GM21717 (cell line): Measurements from ENCODE around the gene LTK.

Source experiments
- ATAC-seq: cut with Tn5 transposase; IDR thresholded peaks from one replicate; pipeline ENCODE4 v1.9.1; 2021; ENCODE audit warnings: mild to moderate bottlenecking, moderate library complexity; ENCODE audit not compliant: unreplicated experiment

LTK gene

DNA sequence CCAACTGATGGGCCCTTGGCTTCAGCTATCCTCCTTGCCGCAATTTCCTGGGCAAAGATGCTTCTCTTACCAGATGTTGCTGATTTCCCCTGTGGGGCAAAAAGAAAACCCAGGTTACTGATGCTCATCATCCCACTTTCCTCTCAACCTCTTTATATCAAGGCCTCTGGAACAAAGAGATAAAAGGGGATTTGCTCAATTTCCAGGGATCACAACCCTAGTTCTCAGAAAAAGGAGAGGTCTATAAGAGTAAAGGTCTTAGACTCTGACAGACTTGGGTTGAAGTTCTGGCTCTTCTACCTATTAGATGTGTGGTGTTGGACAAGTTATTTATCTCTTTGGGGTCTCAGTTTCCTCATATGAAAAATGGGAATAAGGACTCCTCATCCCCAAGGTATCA lies 21.9 kb upstream of the LTK start:
- ATAC-seq, result no peak

DNA sequence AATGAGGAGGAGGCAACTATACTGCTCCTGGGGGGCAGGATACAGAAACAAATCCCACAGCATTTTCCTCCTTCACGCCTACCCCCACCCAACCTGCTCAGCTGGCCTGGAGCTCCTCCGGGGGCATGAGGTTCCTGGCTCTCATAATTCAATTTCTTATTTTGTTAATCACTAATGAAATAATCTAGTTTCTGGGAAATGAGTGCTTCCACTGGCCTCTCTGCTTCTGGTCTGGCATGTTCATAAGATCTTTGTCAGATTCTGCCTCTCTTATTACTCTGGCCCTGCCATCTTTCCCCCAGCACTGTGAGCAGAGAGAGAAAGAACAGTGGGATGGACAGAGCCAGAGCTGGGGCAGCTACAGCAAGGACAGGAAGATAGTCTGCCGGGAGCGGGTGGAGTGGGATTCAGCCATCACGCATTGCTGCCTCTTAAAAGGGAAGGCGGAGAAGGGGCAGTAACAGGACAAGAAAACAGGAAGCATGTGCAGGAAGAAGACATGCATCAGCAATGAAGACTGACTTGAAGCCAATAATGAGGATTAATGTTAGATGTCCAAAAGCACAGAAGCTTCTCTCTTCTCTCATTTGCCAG lies 16.8 kb upstream of the LTK start:
- ATAC-seq, result no peak

DNA sequence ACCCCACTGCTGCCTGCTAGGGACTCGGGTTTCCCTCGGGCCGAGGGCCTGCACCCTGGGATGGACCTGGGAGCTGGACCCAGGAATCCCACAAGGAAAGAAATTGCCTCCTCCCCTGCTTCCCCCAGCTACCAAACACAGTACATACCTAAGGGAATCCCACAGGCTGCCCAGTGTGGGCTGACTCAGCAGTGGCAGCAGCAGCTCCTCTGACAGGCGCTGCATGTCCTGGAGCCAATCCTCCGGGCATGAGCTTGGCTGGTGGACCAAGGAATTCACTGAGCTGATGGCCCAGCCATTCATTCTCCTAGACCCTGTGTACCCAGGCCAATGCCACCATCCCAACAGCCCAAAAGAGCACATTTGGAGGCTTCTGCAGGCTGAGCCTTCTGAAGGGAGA lies 9.5 kb upstream of the LTK start:
- no peak for ATAC-seq

DNA sequence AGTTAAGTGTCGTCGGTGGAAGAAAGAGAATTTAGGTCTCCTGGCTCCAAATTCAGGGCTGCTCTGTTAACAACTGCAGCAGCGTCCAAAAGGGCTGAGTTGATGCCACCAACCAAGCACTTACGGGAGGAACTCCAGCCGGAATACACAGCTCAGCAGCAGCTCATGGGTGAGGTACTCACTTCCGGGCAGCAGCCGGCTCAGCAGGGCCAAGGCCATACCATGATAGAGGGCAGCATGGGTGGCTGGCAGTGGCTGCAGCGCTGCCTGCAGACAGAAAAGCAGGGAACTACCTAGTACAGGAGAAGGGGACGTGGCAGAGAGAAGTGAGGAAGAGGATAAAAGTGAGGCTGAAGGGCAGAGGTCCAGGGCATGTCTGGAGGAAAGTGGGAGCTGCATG lies 8.0 kb upstream of the LTK start:
- ATAC-seq, result no peak

DNA sequence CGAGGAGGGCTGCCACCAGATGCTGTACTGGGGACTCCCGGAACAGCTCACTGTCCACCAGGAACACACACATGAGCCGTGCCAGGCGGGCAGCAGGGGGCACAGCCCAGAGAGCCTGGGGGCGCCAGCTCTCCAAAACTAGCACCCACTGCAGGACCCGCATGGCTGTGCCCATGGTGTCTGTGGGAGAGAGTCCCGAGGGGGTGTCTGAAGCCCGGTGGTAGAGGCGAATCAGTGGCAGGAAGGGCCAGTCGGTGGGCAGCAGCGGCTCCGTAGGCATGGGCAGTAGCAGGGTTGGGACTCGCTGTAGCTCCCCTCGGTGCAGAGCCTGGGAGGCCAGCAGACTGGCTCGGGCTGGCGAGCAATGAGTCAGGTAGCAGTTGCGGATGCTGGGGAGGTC lies 7.0 kb upstream of the LTK start:
- ATAC-seq, result no peak

DNA sequence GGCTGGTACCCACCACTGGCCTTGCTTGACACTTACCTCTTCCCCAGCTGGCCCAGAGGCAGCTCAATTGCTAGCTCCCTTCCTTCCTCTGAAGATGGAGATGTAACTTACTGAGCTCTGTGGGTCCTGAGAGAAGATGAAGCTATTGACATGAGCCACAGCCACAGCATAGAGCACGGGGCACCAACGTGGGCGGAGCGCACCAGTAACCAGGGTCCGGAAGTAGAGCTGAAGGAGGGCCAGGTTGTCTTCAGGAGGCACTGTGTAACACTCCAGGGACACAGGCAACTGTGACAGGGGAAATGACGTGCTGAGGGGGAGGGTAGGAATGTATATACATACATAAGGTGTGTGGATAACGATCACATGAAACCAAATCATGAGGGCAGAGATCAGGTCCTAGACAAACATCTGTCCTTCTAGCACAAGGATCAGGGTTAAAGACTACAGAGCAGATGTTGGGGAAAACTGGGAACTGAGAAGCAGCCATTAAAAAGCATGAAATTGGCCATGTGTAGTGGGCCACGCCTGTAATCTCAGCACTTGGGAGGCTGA lies 4.3 kb upstream of the LTK start:
- ATAC-seq, result no peak

DNA sequence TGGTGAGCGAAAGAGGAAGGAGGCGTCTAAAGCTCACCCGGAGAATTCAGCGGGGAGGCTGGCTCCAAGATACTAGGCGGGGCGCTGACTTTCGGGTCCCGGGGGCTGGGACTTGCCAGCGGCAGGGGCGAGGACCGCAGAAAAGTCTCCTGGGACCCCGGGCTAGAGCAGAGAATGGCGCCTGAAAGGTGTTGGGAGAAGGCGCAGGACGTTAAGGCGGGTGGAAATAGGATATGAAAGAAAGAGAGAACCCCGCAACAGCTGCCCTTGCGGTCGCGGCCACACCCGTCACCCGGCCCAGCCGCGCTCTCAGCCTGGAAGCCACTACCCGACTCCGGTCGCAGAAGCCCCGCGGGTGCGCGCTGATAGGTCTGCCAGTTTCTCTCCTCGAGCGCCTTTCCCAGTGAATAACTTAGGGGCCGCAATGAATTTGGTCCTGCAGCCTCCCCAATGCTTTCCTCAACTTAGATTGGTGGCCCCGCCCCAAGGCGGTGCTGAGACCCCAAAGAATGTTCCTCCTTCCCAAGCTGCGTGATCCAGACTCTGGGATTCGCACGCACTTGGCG lies 604 bp downstream of the LTK start:
- no peak for ATAC-seq

DNA sequence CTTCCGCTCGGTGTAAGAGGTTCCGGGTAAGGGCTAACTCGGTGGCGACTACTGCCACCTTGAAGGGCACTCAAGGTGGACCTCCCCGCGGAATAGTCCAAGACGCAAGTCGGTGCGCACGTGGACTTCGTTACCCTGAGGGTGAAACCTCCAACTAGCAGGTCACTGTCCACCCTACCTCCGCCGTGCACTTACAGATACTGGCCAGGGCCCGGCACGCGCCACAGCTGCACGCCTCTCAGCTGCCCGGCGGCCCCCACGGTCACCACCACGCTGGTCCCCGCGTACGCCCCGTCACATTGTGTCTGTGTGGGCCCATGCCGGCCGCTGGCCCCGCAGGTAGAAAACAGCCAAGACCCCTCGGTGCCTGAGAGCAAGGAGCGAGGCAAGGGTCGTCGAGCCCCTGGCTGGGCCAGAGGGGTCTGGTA lies 1.1 kb downstream of the LTK start:
- no peak for ATAC-seq

DNA sequence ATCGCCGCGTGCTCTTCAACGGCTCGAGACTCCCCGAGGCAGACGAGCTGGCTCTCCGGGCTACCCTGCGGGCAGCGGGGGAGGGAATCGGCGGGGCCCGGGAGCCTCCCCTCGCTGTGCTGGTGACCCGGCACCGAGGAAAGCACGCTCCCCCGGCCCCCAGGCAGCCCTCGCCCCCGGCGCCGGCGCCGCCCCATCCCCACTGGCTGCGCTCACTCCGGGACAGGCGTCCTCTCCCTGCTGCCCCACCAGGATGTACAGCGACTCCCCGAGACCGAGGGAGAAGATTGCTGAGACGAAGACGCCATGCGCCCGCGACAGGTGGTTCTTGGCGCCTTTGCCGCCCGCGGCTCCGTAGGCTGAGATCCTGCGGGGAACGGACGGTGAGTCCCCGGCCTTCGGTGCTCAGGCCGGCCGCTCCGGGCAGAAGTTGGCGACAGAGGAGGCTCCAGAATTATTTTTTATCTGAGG lies 1.7 kb downstream of the LTK start:
- ATAC-seq, result no peak

DNA sequence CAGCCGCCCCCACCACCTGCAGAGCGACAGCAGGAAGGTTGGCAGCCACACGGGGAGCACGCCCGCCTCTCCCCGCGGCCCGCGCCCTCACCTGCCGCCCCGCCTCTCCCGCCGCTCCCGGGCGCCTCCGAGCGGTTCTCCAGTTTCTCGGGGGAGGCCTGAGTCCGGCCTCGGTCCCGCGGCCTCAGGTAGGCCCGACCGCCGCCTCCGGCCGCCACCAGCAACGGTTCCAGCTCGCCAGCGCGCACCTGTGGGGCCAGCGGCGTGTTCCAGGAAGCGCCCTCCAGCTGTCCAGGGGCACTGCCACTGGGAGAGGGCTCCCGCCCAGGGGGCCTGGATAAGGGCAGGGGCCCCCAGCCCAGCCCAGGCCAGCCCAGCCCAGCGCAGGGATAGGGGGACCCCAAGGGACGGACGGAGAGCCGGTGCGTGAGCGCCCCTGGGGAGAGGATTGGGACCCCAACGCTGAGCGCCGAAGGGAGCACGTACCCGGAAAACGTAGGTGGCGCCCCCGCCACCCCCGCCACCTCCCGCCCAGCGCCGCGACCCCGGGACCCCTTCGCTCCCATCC lies 2.2 kb downstream of the LTK start:
- no peak for ATAC-seq

DNA sequence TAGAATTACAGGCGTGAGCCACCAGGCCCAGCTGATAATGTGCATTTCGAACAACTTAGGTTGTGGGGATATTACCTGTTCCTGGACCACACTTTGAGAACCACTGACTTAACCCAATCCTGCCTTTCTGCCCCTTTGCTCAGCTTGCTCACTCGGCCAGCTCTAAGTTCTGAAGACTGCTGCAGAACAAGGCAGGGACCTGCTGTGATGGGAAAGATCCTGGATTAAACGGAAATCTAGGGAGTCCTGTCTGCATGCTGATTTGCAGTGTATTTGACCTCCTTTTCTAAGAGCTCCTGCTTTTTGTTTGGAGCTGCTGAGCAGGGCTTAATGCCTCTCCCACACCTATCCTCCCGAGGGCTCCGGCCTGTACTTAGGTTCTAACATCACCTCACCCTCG lies 2.9 kb downstream of the LTK start:
- ATAC-seq, result no peak

DNA sequence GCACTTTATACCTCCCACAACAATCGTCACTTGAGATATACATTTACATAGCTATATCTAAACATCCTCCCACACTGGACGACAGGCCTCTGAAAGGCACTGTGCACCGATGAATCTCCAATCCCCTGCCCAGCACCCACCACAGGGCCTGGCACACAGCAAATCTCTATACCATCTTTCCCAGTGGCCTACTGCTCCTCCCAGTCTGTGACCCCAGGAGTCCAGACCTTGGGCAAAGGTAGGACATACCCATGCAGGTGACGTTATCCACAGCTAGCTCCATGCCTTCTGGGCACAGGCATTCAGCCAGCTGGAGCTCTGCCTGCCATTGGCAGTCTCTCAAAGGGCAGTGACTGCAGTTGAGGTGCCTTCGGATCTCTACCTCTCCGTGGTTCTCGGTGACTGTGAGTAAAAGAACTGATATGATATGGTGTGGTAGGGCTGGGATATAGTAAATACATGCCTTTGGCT lies 5.8 kb downstream of the LTK start:
- ATAC-seq, result no peak

DNA sequence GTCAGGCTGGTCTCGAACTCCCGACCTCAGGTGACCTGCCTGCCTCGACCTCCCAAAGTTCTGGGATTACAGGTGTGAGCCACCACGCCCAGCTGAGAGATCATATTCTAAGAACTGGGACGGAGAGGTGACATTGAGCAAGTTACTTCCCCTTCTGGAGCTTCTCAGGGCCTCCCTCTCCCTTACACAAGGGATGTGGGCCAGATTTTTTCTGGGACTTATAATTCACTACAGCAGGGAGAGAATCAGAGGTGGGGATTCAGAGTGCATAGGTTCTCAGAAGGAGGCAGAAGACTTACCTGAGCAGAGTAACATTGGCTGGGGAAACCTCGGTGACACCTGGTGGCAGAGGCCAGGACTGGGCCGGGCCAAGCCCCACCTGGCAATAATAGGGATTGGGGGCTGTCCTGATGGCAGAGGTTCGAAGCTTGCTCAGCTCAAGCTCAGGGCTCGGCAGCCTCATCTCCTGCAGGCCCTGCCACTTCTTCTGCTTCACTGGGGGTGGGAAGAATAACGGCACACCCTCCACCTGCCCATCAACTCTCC lies 6.8 kb downstream of the LTK start:
- no peak for ATAC-seq

DNA sequence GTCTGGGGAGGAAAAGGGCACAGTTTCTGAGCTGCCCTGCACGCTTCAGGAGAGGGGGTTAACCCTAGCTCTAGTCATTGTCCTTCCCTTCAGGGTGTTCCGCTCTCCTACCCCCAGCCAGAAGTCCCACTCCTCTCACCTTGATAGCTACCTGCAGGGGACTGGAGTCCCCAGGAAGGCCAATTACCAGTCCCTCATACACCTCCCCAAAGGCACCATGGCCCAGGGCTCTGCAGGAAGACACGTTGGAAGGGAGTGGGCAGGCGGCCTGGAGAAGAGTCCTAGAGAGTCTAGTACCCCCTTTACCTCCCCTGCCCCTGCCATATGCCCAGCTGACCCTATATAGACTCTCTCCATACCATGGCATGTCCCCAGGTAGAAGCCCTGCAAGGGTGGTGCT lies 7.9 kb downstream of the LTK start:
- ATAC-seq, result no peak

DNA sequence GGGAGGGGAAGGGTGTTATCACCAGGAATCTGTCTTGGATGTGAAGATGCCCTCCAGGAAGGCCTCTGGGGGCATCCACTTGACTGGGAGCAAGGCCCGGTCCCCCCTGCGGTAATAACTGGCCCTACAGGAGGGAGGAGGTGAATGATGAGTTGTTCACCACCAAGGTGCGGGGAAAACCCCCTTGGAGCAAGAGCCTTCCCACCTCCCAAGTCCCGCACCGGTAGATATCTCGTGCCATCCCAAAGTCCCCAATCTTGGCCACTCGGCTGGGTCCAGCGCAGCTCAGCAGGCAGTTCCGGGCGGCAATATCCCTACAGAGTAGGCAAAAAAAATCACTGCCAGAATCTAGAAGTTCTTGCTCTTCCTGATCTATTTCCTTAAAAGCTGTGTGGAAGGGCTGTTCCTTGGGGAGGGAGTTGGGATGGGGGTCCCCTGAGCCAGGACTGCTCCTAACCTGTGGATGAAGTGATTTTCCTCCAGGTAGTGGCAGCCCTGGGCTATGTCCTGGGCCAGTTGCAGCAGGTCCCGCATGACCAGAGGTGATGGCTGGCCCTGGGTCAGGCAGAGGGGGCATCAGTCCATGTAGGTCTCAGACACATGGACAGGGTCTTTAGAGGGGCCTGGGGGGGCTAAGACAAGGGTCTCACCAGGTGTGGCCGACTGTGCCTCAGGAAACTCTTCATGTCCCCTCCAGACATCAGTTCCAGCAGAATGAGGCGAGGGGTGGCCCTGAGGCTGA lies 8.7 kb downstream of the LTK start:
- ATAC-seq, result no peak

DNA sequence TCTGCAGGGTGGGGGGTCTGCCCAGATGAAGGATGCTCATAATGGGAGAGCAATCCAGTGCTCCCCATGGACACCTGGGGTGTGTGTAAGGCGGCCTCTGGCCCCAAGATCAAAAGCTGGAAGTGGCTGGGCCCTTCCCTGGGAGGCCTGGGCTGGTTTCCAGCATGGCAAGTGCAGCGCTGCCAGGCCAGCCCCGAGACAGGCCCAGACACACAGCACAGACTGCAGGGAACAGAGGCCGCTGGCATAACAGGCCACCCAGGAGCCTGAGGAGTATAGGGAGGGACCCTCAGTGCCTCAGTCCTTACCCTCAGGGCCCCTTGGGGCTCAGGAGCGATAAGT lies 10.0 kb downstream of the LTK start:
- no peak for ATAC-seq

DNA sequence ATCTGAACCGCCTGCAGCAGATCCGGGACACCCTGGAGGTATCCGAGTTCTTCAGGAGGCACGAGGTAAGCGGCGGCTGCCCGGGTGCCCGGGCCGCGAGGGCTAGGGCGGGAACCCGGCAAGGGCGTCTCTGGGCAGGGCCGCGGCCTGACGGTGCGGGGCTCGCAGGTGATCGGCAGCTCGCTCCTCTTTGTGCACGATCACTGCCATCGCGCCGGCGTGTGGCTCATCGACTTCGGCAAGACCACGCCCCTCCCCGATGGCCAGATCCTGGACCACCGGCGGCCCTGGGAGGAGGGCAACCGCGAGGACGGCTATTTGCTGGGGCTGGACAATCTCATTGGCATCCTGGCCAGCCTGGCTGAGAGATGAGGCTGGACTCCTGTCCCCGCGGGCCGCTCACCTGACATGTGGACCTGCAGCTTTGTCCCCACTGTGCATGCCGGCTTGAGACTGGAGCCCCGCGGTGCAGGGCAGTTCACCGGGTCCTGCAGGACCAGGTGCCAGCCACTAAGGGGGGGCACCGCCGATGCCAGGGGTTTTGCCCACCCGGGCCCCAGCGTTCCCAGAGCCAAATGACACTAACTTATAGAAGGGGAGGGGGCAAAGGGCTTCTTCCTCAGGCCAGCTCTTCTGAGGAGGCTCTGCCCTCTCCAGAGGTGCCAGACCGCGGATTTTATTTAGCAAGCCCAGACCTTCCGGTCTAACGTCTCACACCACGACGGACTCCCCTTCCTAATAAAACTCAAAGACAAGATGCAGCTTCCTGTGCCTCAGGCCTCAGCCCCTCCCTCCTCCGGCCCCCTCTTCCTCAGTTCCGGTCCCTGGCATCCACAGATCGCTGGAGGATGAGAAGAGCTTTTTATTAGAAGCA lies 10.6 kb downstream of the LTK start:
- ATAC-seq, result no peak

DNA sequence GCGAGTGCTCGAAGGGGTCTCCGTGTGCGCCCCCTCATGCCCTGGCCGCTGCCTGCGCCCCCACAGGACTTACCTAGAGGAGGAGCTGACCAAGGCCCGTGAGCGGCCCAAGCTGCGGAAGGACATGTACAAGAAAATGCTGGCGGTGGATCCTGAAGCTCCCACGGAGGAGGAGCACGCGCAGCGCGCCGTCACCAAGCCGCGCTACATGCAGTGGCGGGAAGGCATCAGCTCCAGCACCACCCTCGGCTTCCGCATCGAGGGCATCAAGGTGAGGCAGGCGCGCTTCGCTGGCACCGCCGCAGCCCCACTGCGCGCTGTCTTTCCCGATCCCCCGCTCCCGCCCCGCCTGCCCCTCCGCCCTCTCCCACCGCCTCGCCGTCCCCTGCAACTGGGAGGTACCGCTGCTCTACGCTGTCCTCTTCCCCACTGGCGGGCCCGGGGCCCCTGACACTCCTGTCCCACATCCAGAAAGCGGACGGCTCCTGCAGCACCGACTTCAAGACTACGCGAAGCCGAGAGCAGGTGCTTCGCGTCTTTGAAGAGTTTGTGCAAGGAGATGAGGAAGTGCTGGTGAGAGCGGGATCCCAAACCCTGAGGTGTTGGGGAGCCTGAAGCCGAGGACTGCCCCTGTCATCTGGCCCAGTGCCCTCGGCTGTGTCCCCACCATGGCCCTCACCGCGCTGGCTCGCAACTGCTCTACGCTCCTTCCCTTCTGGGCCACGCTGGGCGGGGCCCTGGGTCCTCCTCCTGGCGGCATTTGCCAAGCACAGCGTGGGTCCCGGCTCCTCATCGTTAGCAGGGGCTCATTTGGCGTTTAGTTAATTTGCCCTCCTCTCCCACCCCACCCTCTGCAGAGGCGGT lies 11.5 kb downstream of the LTK start:
- ATAC-seq, result no peak

DNA sequence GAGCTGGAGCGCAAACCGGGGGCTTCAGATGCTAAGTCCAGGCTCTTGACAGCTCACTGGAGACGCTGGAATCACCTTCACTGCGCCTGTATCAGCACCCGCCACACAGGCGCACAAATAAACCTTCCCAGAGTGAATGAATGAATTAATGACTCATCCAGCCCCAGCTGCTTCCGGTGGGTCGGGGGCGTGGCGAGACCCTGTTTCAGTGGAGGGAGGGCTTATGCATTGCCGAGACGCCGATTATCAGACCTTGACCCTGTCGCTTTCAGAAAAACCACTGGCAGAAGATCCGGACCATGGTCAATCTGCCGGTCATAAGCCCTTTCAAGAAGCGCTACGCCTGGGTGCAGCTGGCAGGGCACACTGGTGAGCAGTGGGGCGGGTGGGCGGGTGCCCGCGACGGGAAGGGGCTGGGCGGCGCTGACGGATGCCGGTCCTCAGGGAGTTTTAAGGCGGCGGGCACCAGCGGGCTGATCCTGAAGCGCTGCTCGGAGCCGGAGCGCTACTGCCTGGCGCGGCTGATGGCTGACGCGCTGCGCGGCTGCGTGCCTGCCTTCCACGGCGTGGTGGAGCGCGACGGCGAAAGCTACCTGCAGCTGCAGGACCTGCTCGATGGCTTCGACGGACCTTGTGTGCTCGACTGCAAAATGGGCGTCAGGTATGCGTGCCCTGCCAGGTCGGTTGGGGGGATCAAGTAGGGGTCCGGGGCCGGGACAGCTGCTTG lies 12.3 kb downstream of the LTK start:
- no peak for ATAC-seq
